H1 (cell line): ENCODE data around the gene CMTR1. TPM values are rescaled to one million over a fixed set of nuclear protein-coding genes. Genes with fewer than 3 reads are reported as not detected.

Source experiments
- BCL11A ChIP-seq, 2 experiments: IDR thresholded peaks; one replicate each; pipeline ENCODE4 v1.6.1; 2011; ENCODE audit warnings: low read depth in 2 of 2, low read length in 2 of 2, mild to moderate bottlenecking in 2 of 2
- CTBP2 ChIP-seq: IDR thresholded peaks from 2 replicates; pipeline ENCODE4 v1.7.0; 2011; ENCODE audit warnings: borderline replicate concordance, mild to moderate bottlenecking, moderate library complexity, mixed read lengths, low read length; ENCODE audit not compliant: insufficient read depth, insufficient read length
- EP300 ChIP-seq, 2 experiments: IDR thresholded peaks; 1 replicate in 1 of 2; 2 replicates in 1 of 2; pipeline ENCODE4 v1.6.1; 2011 to 2012; ENCODE audit warnings: low read depth in 2 of 2, low read length in 2 of 2, mild to moderate bottlenecking in 2 of 2, borderline replicate concordance in 1 of 2, inconsistent platforms in 1 of 2, moderate library complexity in 1 of 2
- RAD21 ChIP-seq, 2 experiments: IDR thresholded peaks in 1 of 2; conservative IDR thresholded peaks in 1 of 2; 2 replicates each; pipeline ENCODE4 v1.6.1; 2011; ENCODE audit warnings: low read depth in 2 of 2, low read length in 2 of 2, improper control_type of control experiment in 1 of 2, inconsistent platforms in 1 of 2, mild to moderate bottlenecking in 1 of 2, moderate library complexity in 1 of 2
- TAF1 ChIP-seq: IDR thresholded peaks from 2 replicates; pipeline ENCODE4 v1.6.1; 2011; ENCODE audit warnings: mild to moderate bottlenecking, low read depth, low read length
- polyA plus RNA-seq, 7 experiments: library from polyadenylated mRNA; depleted of rRNA in 3 of 7; stranded (reverse) in 5 of 7; unstranded in 2 of 7; fragments of >200 nt in 5 of 7; fragments of 200-250 nt in 2 of 7; gene quantifications; 1 replicate in 5 of 7; 2 replicates in 1 of 7; 4 replicates in 1 of 7; pipeline versions ENCODE4 v1.2.1 to v1.2.3, GENCODE V29; 2011 to 2013; ENCODE audit warnings: missing spikeins in 2 of 7, mixed read lengths in 2 of 7
- total RNA-seq: library from RNA; stranded (reverse); fragmentation: NEBNext Ultra II Directional; extraction: Animal tissue kit (Norgen Biotek cat#: 25700); gene quantifications from 2 replicates; pipeline ENCODE4 v1.2.1, GENCODE V29; 2021

Gene CMTR1
- total and polyA plus RNA-seq, 2 of the 8 experiments (the other 6 are each of a cell fraction or from before 2014, with no cell fraction given) = 15.2 to 33.1 TPM

- TF ChIP-seq TAF1 = no peak
- TF ChIP-seq BCL11A (IDR thresholded peaks at IDR 0.05; ENCODE audit: low read depth in 2 of 2, low read length in 2 of 2) = no peak
- no peak for TF ChIP-seq EP300 (IDR thresholded peaks at IDR 0.05; ENCODE audit: borderline replicate concordance in 1 of 2, low read depth in 2 of 2, low read length in 2 of 2)
- TF ChIP-seq CTBP2 = no peak
- TF ChIP-seq RAD21 (IDR thresholded peaks at IDR 0.05 in 1 of 2, conservative IDR thresholded peaks at IDR 0.05 in 1 of 2; ENCODE audit: low read depth in 2 of 2, low read length in 2 of 2) = no peak
These were observed 25.1 kb upstream of the CMTR1 start (continued) for GRCh38 chr6:37407948-37408347.
